Progenitor cell of endocrine pancreas (in vitro differentiated cells): ENCODE measurements around the gene BEND2. TPM values are rescaled to one million over a fixed set of nuclear protein-coding genes. Genes with fewer than 3 reads are reported as not detected.
A peak's percentile ranks its signal among the peaks of the same experiment; 100 is the strongest.

Experiments used
- DNase-seq: peaks from one replicate; pipeline ENCODE4 v3.0.0; 2021; ENCODE audit warnings: low spot score; ENCODE audit not compliant: unreplicated experiment
- H3K27ac Mint-ChIP-seq: 2 replicates; pipeline ENCODE4 v1.8.0; 2021; ENCODE audit warnings: mild to moderate bottlenecking, moderate library complexity, mixed read lengths
- H3K27me3 Mint-ChIP-seq: 2 replicates; pipeline ENCODE4 v1.8.0; 2021; ENCODE audit warnings: mixed read lengths
- H3K36me3 Mint-ChIP-seq: 2 replicates; pipeline ENCODE4 v1.8.0; 2022; ENCODE audit warnings: mixed read lengths; ENCODE audit not compliant: insufficient read depth
- H3K4me1 Mint-ChIP-seq: 2 replicates; pipeline ENCODE4 v1.8.0; 2021; ENCODE audit warnings: low read depth, mixed read lengths
- H3K4me3 Mint-ChIP-seq: 2 replicates; pipeline ENCODE4 v1.8.0; 2021; ENCODE audit warnings: low read depth, mild to moderate bottlenecking, moderate library complexity, mixed read lengths
- H3K9me3 Mint-ChIP-seq: 2 replicates; pipeline ENCODE4 v1.8.0; 2021; ENCODE audit warnings: low read depth, mixed read lengths
- CTCF ChIP-seq: fragments of 200-600 bp; sonication (generic); IDR thresholded peaks from one replicate; pipeline ENCODE4 v1.5.0; 2021; ENCODE audit warnings: antibody characterized with exemption, mild to moderate bottlenecking; ENCODE audit not compliant: unreplicated experiment
- total RNA-seq: library from RNA; stranded (reverse); gene quantifications from 2 replicates; pipeline ENCODE4 v1.2.1, GENCODE V29; 2021

The BEND2 gene
- total RNA-seq, 1 donor from 2014 or later = not detected

- no peak for TF ChIP-seq CTCF
Measured at GRCh38 chrX:18151157-18151556, 69.5 kb downstream of the BEND2 start.

GRCh38 chrX:18149454-18149853 is 71.2 kb downstream of the BEND2 start:
- Mint-ChIP-seq H3K27me3 (no peaks in the 10 kb centered on the region), H3K4me3 (no peak overlapping the region), H3K36me3 (no peaks in the 10 kb centered on the region), H3K9me3 (peaks cover 23% of the 10 kb centered on the region), H3K4me1 (no peaks in the 10 kb centered on the region), H3K27ac (no peak overlapping the region)
- no peak for TF ChIP-seq CTCF
- DNase-seq = no peak

More at GRCh38 chrX:18151157-18151556, 69.5 kb downstream of the BEND2 start:
- Mint-ChIP-seq H3K36me3 (no peaks in the 10 kb centered on the region), H3K27ac (no peak overlapping the region), H3K4me1 (no peaks in the 10 kb centered on the region), H3K9me3 (peaks cover 23% of the 10 kb centered on the region), H3K27me3 (no peaks in the 10 kb centered on the region), H3K4me3 (no peak overlapping the region)
- DNase-seq = no peak

- H3K27me3 Mint-ChIP-seq = no peaks in the 10 kb centered on the region
- H3K36me3 Mint-ChIP-seq = no peaks in the 10 kb centered on the region
- H3K27ac Mint-ChIP-seq = no peak overlapping the region
- H3K9me3 Mint-ChIP-seq = peaks cover 19% of the 10 kb centered on the region
- no peaks in the 10 kb centered on the region for H3K4me1 Mint-ChIP-seq
- TF ChIP-seq CTCF = no peak
- peak; percentile 17 for DNase-seq
- H3K4me3 Mint-ChIP-seq = no peak overlapping the region
Measured at GRCh38 chrX:18146954-18147353, 73.7 kb downstream of the BEND2 start.

- H3K27ac Mint-ChIP-seq = no peak overlapping the region
Measured at GRCh38 chrX:18146009-18146408, 74.7 kb downstream of the BEND2 start.

GRCh38 chrX:18136816-18137215 is 83.9 kb downstream of the BEND2 start:
- Mint-ChIP-seq H3K27ac (no peak overlapping the region), H3K4me3 (no peak overlapping the region), H3K36me3 (no peaks in the 10 kb centered on the region), H3K27me3 (no peaks in the 10 kb centered on the region), H3K9me3 (peaks cover 9% of the 10 kb centered on the region), H3K4me1 (no peaks in the 10 kb centered on the region)
- no peak for TF ChIP-seq CTCF
- DNase-seq = no peak

More at GRCh38 chrX:18146009-18146408, 74.7 kb downstream of the BEND2 start:
- no peaks in the 10 kb centered on the region for H3K27me3 Mint-ChIP-seq
- DNase-seq = no peak
- H3K4me1 Mint-ChIP-seq = no peaks in the 10 kb centered on the region
- no peaks in the 10 kb centered on the region for H3K36me3 Mint-ChIP-seq
- no peak overlapping the region for H3K4me3 Mint-ChIP-seq
- TF ChIP-seq CTCF = no peak
- H3K9me3 Mint-ChIP-seq = peaks cover 15% of the 10 kb centered on the region
